GM12878 (cell line): ENCODE data around the gene STYXL1.

Experiments
- CBX3 ChIP-seq: fragments of 200-600 bp; sonication (generic); IDR thresholded peaks from 2 replicates; pipeline ENCODE4 v1.6.1; 2016; ENCODE audit warnings: low read depth, borderline replicate concordance
- HCFC1 ChIP-seq: fragments of 150-350 bp; IDR thresholded peaks from 2 replicates; pipeline ENCODE4 v1.6.1; 2014; ENCODE audit warnings: low read length
- JUND ChIP-seq: IDR thresholded peaks from 2 replicates; pipeline ENCODE4 v1.6.1; 2012; ENCODE audit warnings: low read depth, mild to moderate bottlenecking, low read length, improper control_type of control experiment, moderate library complexity
- NFIC ChIP-seq: IDR thresholded peaks from 2 replicates; pipeline ENCODE4 v1.6.1; 2012; ENCODE audit warnings: low read depth, mild to moderate bottlenecking, inconsistent platforms, low read length, moderate library complexity
- NRF1 ChIP-seq: conservative IDR thresholded peaks from 2 replicates; pipeline ENCODE4 v1.6.1; 2011; ENCODE audit warnings: mild to moderate bottlenecking, low read depth, low read length, improper control_type of control experiment
- POLR2A ChIP-seq: IDR thresholded peaks from 2 replicates; pipeline ENCODE4 v1.6.1; 2011; ENCODE audit warnings: low read depth, mild to moderate bottlenecking, low read length
- YBX1 ChIP-seq: fragments of 450-650 bp; IDR thresholded peaks from 2 replicates; pipeline ENCODE4 v1.6.1; 2016; ENCODE audit warnings: antibody characterized with exemption
- ZSCAN29 ChIP-seq: fragments of 450-650 bp; IDR thresholded peaks from 2 replicates; pipeline ENCODE4 v1.6.1; 2017; ENCODE audit warnings: mild to moderate bottlenecking, moderate library complexity
- TF ChIP-seq, protein P1 (sequence below), 3 experiments: IDR thresholded peaks in 2 of 3; conservative IDR thresholded peaks in 1 of 3; 2 replicates each; pipeline ENCODE4 v1.5.1; 2011; ENCODE audit warnings: low read depth in 3 of 3, low read length in 3 of 3, mild to moderate bottlenecking in 3 of 3, control low read depth in 2 of 3, moderate library complexity in 2 of 3, inconsistent platforms in 1 of 3, mixed read lengths in 1 of 3; ENCODE audit not compliant: control insufficient read depth in 2 of 3, insufficient read depth in 1 of 3; ENCODE audit errors: extremely low read depth in 1 of 3
- TF ChIP-seq, protein P2 (sequence below): IDR thresholded peaks from 2 replicates; pipeline ENCODE4 v1.6.1; 2012; ENCODE audit warnings: mild to moderate bottlenecking, low read depth, low read length

DNA sequence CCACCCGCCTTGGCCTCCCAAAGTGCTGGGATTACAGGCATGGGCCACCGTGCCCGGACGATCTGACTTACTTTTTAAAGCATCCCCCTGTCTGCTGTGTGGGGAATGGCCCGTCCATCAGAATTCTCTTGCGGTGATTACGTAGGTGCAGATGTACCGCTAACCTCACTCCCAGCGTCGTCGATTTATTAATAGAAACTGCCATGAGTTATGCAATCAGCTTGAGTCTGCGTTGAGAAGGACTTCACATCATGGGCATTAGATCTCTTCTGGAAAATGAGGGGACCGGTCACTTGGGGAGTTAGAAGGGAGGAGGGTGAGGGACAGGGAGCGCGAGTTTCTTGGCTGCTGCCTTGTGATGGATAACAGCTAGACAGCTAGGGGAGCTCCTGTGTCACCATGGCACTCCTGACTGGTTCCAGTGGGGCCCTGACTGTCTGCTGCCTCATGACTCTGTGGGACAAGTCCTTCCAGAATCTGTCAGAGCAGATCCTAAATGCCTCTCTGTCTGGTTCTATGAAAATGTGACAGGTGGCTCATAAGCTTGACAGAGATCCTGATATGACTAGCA lies 97.6 kb downstream of the STYXL1 start:
- TF ChIP-seq, protein P1, sequence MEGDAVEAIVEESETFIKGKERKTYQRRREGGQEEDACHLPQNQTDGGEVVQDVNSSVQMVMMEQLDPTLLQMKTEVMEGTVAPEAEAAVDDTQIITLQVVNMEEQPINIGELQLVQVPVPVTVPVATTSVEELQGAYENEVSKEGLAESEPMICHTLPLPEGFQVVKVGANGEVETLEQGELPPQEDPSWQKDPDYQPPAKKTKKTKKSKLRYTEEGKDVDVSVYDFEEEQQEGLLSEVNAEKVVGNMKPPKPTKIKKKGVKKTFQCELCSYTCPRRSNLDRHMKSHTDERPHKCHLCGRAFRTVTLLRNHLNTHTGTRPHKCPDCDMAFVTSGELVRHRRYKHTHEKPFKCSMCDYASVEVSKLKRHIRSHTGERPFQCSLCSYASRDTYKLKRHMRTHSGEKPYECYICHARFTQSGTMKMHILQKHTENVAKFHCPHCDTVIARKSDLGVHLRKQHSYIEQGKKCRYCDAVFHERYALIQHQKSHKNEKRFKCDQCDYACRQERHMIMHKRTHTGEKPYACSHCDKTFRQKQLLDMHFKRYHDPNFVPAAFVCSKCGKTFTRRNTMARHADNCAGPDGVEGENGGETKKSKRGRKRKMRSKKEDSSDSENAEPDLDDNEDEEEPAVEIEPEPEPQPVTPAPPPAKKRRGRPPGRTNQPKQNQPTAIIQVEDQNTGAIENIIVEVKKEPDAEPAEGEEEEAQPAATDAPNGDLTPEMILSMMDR (IDR thresholded peaks at IDR 0.05 in 2 of 3, conservative IDR thresholded peaks at IDR 0.05 in 1 of 3; ENCODE audit: control insufficient read depth in 2 of 3, extremely low read depth in 1 of 3, insufficient read depth in 1 of 3, low read depth in 3 of 3, low read length in 3 of 3), result no peak
- no peak for TF ChIP-seq NRF1
- TF ChIP-seq YBX1, result no peak
- TF ChIP-seq, protein P2, sequence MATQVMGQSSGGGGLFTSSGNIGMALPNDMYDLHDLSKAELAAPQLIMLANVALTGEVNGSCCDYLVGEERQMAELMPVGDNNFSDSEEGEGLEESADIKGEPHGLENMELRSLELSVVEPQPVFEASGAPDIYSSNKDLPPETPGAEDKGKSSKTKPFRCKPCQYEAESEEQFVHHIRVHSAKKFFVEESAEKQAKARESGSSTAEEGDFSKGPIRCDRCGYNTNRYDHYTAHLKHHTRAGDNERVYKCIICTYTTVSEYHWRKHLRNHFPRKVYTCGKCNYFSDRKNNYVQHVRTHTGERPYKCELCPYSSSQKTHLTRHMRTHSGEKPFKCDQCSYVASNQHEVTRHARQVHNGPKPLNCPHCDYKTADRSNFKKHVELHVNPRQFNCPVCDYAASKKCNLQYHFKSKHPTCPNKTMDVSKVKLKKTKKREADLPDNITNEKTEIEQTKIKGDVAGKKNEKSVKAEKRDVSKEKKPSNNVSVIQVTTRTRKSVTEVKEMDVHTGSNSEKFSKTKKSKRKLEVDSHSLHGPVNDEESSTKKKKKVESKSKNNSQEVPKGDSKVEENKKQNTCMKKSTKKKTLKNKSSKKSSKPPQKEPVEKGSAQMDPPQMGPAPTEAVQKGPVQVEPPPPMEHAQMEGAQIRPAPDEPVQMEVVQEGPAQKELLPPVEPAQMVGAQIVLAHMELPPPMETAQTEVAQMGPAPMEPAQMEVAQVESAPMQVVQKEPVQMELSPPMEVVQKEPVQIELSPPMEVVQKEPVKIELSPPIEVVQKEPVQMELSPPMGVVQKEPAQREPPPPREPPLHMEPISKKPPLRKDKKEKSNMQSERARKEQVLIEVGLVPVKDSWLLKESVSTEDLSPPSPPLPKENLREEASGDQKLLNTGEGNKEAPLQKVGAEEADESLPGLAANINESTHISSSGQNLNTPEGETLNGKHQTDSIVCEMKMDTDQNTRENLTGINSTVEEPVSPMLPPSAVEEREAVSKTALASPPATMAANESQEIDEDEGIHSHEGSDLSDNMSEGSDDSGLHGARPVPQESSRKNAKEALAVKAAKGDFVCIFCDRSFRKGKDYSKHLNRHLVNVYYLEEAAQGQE, result no peak
- TF ChIP-seq HCFC1, result no peak
- no peak for TF ChIP-seq POLR2A
- TF ChIP-seq ZSCAN29, result no peak
- TF ChIP-seq JUND, result no peak
- no peak for TF ChIP-seq NFIC
- TF ChIP-seq CBX3, result no peak
